ENCODE measurements around the gene MCM5.

DNA sequence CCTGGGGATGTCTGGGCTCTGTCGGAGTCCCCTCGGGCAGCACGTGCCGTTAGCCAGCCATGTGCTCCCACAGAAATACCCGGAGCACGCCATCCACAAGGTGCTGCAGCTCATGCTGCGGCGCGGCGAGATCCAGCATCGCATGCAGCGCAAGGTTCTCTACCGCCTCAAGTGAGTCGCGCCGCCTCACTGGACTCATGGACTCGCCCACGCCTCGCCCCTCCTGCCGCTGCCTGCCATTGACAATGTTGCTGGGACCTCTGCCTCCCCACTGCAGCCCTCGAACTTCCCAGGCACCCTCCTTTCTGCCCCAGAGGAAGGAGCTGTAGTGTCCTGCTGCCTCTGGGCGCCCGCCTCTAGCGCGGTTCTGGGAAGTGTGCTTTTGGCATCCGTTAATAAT lies 24.1 kb downstream of the MCM5 start:
- TF ChIP-seq JUND (IDR thresholded peaks at IDR 0.05) (no peak), TAF1 (conservative IDR thresholded peaks at IDR 0.05) (no peak), YY1 (IDR thresholded peaks at IDR 0.05) (no peak), SP1 (IDR thresholded peaks at IDR 0.05) (no peak), GABPA (IDR thresholded peaks at IDR 0.05 in 1 of 2, conservative IDR thresholded peaks at IDR 0.05 in 1 of 2) (no peak), FOXA1 (IDR thresholded peaks at IDR 0.05) (no peak), HNF4A (conservative IDR thresholded peaks at IDR 0.05) (no peak), EGR1 (IDR thresholded peaks at IDR 0.05; ENCODE audit: low read depth in 2 of 2) (no peak), RAD21 (IDR thresholded peaks at IDR 0.05) (no peak)
- TF ChIP-seq, protein P1, sequence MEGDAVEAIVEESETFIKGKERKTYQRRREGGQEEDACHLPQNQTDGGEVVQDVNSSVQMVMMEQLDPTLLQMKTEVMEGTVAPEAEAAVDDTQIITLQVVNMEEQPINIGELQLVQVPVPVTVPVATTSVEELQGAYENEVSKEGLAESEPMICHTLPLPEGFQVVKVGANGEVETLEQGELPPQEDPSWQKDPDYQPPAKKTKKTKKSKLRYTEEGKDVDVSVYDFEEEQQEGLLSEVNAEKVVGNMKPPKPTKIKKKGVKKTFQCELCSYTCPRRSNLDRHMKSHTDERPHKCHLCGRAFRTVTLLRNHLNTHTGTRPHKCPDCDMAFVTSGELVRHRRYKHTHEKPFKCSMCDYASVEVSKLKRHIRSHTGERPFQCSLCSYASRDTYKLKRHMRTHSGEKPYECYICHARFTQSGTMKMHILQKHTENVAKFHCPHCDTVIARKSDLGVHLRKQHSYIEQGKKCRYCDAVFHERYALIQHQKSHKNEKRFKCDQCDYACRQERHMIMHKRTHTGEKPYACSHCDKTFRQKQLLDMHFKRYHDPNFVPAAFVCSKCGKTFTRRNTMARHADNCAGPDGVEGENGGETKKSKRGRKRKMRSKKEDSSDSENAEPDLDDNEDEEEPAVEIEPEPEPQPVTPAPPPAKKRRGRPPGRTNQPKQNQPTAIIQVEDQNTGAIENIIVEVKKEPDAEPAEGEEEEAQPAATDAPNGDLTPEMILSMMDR (IDR thresholded peaks at IDR 0.05; ENCODE audit: low read depth, low read length, missing input control) = no peak
- TF ChIP-seq, protein P2, sequence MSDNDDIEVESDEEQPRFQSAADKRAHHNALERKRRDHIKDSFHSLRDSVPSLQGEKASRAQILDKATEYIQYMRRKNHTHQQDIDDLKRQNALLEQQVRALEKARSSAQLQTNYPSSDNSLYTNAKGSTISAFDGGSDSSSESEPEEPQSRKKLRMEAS (IDR thresholded peaks at IDR 0.05) = no peak
- TF ChIP-seq, protein P3, sequence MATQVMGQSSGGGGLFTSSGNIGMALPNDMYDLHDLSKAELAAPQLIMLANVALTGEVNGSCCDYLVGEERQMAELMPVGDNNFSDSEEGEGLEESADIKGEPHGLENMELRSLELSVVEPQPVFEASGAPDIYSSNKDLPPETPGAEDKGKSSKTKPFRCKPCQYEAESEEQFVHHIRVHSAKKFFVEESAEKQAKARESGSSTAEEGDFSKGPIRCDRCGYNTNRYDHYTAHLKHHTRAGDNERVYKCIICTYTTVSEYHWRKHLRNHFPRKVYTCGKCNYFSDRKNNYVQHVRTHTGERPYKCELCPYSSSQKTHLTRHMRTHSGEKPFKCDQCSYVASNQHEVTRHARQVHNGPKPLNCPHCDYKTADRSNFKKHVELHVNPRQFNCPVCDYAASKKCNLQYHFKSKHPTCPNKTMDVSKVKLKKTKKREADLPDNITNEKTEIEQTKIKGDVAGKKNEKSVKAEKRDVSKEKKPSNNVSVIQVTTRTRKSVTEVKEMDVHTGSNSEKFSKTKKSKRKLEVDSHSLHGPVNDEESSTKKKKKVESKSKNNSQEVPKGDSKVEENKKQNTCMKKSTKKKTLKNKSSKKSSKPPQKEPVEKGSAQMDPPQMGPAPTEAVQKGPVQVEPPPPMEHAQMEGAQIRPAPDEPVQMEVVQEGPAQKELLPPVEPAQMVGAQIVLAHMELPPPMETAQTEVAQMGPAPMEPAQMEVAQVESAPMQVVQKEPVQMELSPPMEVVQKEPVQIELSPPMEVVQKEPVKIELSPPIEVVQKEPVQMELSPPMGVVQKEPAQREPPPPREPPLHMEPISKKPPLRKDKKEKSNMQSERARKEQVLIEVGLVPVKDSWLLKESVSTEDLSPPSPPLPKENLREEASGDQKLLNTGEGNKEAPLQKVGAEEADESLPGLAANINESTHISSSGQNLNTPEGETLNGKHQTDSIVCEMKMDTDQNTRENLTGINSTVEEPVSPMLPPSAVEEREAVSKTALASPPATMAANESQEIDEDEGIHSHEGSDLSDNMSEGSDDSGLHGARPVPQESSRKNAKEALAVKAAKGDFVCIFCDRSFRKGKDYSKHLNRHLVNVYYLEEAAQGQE (IDR thresholded peaks at IDR 0.05) = no peak
- TF ChIP-seq, protein P4, sequence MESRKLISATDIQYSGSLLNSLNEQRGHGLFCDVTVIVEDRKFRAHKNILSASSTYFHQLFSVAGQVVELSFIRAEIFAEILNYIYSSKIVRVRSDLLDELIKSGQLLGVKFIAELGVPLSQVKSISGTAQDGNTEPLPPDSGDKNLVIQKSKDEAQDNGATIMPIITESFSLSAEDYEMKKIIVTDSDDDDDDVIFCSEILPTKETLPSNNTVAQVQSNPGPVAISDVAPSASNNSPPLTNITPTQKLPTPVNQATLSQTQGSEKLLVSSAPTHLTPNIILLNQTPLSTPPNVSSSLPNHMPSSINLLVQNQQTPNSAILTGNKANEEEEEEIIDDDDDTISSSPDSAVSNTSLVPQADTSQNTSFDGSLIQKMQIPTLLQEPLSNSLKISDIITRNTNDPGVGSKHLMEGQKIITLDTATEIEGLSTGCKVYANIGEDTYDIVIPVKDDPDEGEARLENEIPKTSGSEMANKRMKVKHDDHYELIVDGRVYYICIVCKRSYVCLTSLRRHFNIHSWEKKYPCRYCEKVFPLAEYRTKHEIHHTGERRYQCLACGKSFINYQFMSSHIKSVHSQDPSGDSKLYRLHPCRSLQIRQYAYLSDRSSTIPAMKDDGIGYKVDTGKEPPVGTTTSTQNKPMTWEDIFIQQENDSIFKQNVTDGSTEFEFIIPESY (IDR thresholded peaks at IDR 0.05) = no peak
- TF ChIP-seq, protein P5, sequence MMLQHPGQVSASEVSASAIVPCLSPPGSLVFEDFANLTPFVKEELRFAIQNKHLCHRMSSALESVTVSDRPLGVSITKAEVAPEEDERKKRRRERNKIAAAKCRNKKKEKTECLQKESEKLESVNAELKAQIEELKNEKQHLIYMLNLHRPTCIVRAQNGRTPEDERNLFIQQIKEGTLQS (IDR thresholded peaks at IDR 0.05) = no peak

Measured in liver (tissue), 3 donors.